RWPE1 (cell line): ENCODE data around the gene ABHD3.
A peak's percentile ranks its signal among the peaks of the same experiment; 100 is the strongest.
"Not testable (repeated sequence)": the region's sequence is repeated elsewhere in the genome, so short reads cannot be mapped to it uniquely, and the experiment has no call there.

Experiments used
- CTCF ChIA-PET: fragments of 350-600 bp; sonication (Branson Sonifier 250); formaldehyde crosslinking; extraction: SDS; loops from one replicate; lab custom pipeline; 2021; lab: Yijun Ruan, JAX
- POLR2A ChIA-PET: fragments of 400-600 bp; formaldehyde crosslinking; extraction: SDS; loops from one replicate; lab custom pipeline; 2020; ENCODE audit warnings: antibody characterized with exemption; ENCODE audit not compliant: low non-redundant PET; lab: Yijun Ruan, JAX
- DNase-seq: peaks from one replicate; pipeline ENCODE4 v3.0.0; 2012; ENCODE audit warnings: low spot score
- H3K27ac ChIP-seq: fragments of 450-650 bp; 2 replicates; pipeline ENCODE4 v1.5.1; 2017
- TF ChIP-seq, protein P1 (sequence below): fragments of 450-650 bp; conservative IDR thresholded peaks from 2 replicates; pipeline ENCODE4 v1.5.1; 2017; ENCODE audit warnings: low read depth, mild to moderate bottlenecking

Gene ABHD3

DNA sequence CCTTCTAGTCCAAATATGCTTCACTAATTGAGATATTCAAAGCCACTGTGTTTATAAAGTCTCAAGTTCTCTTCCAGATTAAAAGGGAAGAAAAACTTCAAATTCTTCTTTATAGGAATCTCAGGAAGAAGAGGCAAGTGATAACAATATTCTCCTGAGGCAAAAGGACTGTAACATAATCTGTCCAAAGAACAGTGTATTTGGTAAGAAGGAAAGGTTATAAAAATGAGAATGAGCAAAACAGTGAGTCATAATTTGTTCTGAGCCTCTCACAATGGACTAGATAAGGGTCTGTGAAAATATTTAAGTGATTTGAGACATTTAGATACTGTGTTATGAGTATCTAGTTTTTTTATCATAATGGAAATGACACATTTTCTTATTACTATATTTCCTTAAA is 48.2 kb downstream of the ABHD3 start:
- CTCF ChIA-PET, result no interaction called here
- H3K27ac ChIP-seq, result no peak overlapping the region
- no peak for DNase-seq
- TF ChIP-seq, protein P1, sequence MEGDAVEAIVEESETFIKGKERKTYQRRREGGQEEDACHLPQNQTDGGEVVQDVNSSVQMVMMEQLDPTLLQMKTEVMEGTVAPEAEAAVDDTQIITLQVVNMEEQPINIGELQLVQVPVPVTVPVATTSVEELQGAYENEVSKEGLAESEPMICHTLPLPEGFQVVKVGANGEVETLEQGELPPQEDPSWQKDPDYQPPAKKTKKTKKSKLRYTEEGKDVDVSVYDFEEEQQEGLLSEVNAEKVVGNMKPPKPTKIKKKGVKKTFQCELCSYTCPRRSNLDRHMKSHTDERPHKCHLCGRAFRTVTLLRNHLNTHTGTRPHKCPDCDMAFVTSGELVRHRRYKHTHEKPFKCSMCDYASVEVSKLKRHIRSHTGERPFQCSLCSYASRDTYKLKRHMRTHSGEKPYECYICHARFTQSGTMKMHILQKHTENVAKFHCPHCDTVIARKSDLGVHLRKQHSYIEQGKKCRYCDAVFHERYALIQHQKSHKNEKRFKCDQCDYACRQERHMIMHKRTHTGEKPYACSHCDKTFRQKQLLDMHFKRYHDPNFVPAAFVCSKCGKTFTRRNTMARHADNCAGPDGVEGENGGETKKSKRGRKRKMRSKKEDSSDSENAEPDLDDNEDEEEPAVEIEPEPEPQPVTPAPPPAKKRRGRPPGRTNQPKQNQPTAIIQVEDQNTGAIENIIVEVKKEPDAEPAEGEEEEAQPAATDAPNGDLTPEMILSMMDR, result no peak
- POLR2A ChIA-PET, result no interaction called here

DNA sequence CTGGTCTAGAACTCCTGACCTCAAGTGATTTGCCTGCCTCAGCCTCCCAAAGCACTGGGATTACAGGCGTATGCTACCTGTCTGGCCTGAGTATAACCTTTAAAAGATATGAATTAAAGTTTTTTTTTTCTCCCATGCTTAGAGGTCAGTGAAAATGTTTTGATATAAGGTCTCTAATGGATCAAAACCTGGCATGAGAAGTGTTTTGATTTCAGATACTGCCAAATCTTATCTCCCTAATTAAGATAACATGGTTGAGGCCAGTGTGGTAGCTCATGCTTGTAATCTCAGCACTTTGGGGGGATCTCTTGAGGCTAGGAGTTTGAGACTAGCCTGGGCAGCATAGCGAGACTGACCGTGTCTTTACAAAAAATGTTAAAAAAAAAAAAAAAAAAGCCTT is 51.2 kb downstream of the ABHD3 start:
- TF ChIP-seq, protein P1, result no peak
- DNase-seq, result no peak
- CTCF ChIA-PET, result no interaction called here
- POLR2A ChIA-PET, result no interaction called here
- no peak overlapping the region for H3K27ac ChIP-seq

DNA sequence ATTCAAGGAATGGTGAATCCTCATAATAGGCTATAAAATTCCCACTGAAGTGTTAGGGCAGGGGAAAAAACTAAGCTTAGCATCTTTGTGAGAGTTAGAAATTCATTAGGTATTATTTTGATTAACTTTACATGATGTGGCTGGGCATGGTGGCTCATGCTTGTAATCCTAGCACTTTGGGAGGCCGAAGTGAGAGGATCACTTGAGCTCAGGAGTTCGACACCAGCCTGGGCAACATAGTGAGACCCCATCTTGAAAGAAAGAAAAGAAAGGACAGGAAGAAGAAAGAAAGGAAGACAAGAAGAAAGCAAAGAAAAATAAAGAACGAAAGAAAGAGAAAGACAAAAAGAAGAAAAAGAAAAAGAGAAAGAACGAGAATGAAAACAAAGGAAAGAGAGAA is 52.5 kb downstream of the ABHD3 start:
- CTCF ChIA-PET, result no interaction called here
- DNase-seq, result no peak
- TF ChIP-seq, protein P1, result no peak
- POLR2A ChIA-PET, result no interaction called here
- H3K27ac ChIP-seq, result no peak overlapping the region

DNA sequence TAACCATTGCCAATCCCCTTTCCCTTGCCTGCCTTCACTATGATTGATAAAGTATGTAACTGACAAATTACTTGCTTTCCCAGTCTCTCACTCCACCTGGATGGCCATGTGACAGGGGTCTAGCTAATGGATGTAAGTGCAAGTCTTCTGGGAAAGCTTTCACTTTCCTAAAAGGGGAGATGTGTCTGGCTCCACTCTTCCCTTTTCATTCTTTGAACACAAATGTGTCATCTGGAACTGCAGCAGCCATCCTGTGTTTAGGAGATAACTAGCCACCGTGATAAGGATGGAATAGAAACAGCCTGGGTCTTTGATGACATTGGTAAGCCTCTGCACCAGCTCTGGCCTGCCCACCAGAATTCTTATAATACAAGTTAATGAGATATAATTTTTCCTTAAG is 54.3 kb downstream of the ABHD3 start:
- TF ChIP-seq, protein P1, result no peak
- ChIA-PET CTCF (interaction anchor here (0.7 kb wide), 1 partner anchor 11 kb away, joined by 3 read pairs; no protein-coding TSS in a partner anchor), POLR2A (no interaction called here)
- H3K27ac ChIP-seq, result no peak overlapping the region
- no peak for DNase-seq

DNA sequence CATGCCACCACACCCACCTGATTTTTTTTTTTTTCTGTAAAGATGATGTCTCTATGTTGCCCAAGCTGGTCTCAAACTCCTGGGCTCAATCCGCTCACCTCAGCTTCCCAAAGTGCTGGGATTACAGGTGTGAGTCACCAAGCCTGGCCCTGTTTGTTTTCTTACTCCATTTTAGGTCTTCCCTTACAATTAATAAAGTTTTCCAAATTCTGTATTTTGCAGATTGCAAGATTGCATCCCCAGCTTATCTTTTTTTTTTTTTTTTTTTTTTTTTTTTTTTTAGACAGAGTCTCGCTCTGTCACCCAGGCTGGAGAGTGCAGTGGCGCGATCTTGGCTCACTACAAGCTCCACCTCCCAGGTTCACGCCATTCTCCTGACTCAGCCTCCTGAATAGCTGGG is 64.2 kb downstream of the ABHD3 start:
- DNase-seq, H3K27ac ChIP-seq, POLR2A ChIA-PET: not testable (repeated sequence)
- CTCF ChIA-PET, result interaction anchor here (0.7 kb wide), 1 partner anchor 145 kb away, joined by 5 read pairs; no protein-coding TSS in a partner anchor

DNA sequence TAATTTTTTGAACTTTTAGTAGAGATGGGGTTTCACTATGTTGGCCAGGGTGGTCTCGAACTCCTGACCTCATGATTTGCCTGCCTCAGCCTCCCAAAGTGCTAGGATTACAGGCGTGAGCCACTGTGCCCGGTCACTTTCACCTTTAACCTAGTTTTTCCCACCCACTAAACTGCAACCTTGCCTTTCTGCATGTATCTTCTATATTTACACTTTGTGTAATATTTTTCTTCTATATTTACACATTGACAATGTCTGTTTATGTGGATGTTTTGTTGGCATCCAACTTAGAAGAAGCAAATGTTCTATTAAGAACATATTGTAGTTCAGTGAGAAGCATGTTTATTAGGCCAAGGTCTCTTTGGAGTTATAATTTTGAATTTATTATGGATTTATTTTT is 65.8 kb downstream of the ABHD3 start:
- POLR2A ChIA-PET, result no interaction called here

DNA sequence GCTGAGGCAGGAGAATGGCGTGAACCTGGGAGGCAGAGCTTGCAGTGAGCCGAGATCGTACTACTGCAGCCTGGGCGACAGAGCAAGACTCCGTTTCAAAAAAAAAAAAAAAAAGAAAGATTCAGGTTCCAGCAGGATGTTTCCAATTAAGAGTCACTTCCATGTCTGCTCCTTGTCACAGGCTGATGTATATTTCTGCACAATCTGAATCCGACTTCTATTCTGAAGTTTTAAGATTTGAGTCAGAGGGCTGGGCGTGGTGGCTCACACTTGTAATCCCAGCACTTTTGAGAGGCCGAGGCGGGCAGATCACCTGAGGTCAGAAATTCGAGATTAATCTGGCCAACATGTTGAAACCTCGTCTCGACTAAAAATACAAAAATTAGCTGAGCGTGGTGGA is 67.8 kb downstream of the ABHD3 start:
- peak; percentile 20 for DNase-seq
- CTCF ChIA-PET, result no interaction called here
- H3K27ac ChIP-seq, result peak overlapping the region; percentile 20
- TF ChIP-seq, protein P1, result no peak
- POLR2A ChIA-PET, result no interaction called here

More for the DNA sequence above, 65.8 kb downstream of the ABHD3 start:
- CTCF ChIA-PET, result no interaction called here
- no peak for DNase-seq
- no peak overlapping the region for H3K27ac ChIP-seq
- TF ChIP-seq, protein P1, result no peak
